ENCODE measurements around the gene CRLF1.

Gene CRLF1

GRCh38 chr19:18590273-18591272 lies 16.0 kb downstream of the CRLF1 start:
- peak; percentile 93 for DNase-seq

- peak; percentile 66 for DNase-seq
Measured at GRCh38 chr19:18589380-18590272, 17.0 kb downstream of the CRLF1 start.

DNA sequence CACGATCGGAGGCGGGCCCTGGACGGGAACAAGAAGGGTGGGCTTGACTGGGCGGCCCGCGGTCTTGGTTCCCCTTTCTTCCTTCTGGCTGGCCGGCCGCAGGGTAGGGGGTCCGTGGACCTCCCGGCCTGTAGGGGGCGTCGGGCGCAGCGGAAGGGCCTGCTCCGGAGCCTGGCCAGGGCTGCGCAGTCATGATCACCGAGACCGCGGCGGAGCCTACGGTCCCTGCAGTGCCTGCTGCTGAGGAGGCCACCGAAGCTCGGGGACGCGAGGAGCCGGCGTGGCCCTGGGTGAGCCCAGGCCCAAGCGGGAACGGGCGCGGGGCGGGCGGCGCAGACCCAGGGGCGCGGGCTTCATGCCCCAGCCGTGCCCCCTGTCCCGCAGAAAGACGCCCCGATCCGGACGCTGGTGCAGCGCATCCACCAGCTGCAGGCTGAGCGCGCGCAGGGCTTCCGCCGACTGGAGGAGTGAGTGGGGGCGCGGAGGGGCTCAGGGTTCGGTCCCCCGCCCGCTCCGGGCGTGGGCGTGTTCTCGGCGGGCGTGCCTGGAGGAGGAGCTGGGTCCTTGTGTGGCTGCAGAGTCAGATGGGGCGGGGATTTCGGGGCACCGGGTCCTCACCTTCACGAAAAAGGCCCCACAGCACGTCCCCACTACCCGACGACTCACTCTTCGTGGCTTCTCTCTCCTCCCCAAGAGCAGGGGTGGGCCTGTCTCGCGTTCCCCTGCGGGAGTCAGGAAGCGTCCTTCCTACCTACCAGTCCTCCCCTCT lies 17.8 kb downstream of the CRLF1 start, which contains the start of gene REX1BD:
TSS of gene REX1BD (plus strand) at position 188 of the 769 bp plus-strand sequence. CDS start at position 192, 4 bp downstream.
- peak; percentile 67 for DNase-seq

GRCh38 chr19:18587962-18588610 lies 18.5 kb downstream of the CRLF1 start:
- no peak for DNase-seq

- peak; percentile 54 for DNase-seq
Measured at GRCh38 chr19:18587561-18587960, 19.0 kb downstream of the CRLF1 start.

- no peak for DNase-seq
Measured at GRCh38 chr19:18586306-18586705, 20.3 kb downstream of the CRLF1 start.

GRCh38 chr19:18580311-18580710 lies 26.3 kb downstream of the CRLF1 start:
- DNase-seq = no peak

- DNase-seq = no peak
Measured at GRCh38 chr19:18577365-18577914, 29.2 kb downstream of the CRLF1 start.

DNA sequence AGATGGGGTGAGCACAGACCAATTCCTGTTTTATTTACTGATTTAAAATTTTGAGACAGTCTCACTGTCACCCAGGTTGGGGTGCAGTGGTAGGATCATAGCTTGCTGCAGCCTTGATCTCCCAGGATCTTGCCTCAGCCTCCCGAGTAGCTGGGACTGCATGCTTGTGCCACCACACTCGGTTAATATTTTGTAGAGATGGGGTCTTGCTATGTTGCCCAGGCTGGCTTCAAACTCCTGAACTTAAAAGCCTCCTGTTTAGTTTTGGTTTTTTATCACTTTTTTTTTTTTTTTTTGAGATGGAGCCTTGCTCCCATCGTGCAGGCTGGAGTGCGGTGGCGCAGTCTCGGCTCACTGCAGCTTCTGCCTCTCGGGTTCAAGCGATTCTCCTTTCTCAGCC lies 30.2 kb downstream of the CRLF1 start:
- DNase-seq = no peak

DNA sequence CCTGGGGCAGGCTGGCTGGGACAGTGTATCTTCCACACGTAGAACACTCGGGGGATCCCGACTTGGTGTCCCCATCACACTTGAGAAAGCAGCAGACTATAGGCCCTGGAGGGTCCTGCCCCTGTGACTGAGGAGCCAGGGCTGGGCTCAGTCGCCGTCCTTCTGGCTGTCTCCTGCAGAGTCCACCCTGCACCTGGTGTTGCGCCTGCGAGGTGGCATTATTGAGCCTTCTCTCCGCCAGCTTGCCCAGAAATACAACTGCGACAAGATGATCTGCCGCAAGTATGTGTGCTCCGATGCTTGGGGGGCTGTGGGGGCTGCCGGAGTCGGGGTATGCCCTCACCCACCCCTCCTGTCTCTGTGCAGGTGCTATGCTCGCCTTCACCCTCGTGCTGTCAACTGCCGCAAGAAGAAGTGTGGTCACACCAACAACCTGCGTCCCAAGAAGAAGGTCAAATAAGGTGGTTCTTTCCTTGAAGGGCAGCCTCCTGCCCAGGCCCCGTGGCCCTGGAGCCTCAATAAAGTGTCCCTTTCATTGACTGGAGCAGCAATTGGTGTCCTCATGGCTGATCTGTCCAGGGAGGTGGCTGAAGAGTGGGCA lies 31.8 kb downstream of the CRLF1 start:
- no peak for DNase-seq

DNA sequence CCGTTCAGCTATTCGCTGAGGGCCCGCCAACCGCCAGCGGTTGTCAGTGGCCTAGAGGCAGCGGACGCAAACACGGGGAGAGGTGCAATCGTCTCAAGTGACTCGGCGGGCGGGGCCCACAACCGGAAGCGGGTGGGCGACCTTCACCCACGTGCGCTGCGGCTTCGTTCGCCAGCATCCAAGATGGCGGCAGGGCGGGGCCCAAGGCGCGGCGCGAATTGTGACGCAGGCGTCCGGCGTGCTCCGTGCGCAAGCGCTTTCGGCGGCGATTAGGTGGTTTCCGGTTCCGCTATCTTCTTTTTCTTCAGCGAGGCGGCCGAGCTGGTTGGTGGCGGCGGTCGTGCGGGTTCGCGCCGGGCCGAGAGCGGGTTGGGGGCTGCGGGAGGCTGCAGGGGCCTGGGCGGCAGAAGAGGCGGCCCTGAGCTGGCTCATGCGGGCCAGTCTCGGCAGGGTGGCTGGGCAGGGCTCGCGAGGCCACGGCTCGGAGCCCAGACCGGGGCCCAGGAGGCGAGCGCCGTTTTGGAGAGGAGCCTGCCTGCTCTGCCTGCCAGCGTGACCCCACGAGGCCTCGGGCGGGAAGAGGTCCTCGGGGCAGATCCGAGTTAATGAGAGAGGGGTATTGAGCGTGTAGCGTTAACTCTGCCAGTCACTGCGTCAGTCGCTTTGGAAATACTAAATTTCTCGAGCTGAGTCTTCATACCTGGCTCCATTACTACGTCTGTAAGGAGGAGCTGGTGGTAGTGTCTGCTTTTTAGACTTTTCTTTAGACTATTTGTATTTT lies 34.8 kb downstream of the CRLF1 start, which contains the start of gene UBA52:
TSS of gene UBA52 (plus strand) at position 294 of the 781 bp plus-strand sequence. CDS start 1,444 bp downstream, outside the sequence.
- DNase-seq = peak; percentile 97

DNA sequence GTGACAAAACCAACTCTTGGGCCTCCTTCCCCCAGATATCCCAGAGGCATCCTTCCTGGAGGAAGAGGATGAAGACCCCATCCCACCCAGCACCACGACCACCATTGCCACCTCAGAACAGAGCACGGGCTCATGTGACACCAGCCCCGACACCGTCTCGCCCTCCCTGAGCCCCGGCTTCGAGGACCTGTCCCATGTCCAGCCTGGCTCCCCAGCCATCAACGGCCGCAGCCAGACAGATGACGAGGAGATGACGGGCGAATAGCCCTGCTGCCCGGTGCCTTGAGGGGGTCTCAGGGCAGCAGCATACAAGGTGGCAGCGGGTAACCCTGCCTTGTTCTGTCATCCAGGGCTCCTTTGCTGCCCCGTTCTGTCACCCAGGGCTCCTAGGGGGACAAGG lies 38.2 kb downstream of the CRLF1 start:
- DNase-seq = no peak

DNA sequence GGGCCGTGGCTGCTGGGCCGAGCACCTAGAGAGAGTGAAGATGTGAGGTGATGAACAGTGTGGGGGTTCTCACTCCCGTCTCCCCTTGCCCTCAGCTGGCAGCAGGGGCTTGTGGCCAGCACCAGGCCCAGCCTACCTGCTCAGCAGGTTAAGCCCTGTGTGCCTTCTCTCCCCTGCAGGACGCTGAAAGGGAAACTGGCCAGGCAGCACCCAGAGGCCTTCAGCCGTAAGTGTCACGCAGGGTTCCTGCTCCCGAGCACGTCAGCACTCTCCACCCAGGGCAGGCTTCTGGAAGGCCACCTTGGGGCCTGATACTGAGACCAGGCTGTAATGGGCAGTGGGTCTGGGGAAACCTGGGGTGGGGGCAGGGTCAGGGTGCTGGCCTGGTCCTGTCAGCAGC lies 39.6 kb downstream of the CRLF1 start:
- no peak for DNase-seq

DNA sequence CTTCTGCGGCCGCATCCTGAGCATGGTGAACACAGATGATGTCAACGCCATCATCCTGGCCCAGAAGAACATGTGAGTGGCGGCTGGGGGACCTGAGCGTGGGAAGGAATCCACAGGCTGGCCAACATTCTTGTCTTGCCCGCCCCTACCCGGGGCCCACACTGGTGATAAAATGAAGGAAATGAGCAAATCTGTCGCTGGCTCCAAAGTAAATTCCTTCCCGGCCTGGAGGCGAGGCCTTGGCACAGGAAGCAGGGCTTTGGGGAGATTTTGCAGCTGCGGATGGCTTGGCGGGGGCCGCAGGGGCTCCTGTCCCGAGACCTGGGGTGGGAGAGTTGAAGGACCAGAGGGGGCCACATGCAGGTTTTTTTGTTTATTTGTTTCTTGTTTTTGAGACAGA lies 44.5 kb downstream of the CRLF1 start:
- no peak for DNase-seq

- no peak for DNase-seq
Measured at GRCh38 chr19:18559685-18560084, 46.9 kb downstream of the CRLF1 start.

DNA sequence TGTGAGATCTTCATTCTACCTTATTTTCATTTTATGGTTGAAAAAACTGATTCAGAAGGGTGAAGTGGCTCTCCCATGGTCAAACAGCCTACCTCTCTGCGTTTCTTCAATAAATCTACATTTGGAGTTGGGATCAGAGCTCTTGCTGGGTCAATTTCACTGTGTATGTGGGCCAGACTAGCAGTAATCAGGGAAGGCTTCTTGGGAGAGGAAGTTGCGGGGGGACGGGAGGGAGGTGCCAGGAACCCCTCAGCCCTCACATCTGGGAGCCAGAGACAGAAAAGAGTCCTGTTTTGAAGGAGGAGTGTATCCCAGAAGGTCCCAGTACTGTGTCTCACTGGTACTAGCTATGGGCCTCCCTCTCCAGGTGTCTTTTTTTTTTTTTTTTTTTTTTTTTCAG lies 48.0 kb downstream of the CRLF1 start:
- DNase-seq = no peak

DNA sequence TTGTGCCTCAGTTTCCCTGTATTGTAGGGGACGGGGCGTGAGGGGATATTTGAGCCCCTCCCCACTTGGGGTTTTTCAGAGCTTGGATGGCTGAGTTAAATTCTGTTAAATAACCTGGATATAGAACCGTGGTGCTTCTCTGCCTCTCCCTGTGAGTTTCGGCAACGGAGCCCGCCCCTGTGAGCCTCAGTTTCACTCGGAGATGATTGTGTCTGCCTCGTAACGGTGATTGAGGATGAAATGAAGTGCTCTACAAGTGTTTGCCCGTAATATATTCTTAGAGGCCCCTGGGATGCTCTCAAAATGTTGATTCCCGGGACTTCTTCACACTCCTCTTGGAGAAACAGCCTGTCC lies 48.4 kb downstream of the CRLF1 start:
- no peak for DNase-seq

DNA sequence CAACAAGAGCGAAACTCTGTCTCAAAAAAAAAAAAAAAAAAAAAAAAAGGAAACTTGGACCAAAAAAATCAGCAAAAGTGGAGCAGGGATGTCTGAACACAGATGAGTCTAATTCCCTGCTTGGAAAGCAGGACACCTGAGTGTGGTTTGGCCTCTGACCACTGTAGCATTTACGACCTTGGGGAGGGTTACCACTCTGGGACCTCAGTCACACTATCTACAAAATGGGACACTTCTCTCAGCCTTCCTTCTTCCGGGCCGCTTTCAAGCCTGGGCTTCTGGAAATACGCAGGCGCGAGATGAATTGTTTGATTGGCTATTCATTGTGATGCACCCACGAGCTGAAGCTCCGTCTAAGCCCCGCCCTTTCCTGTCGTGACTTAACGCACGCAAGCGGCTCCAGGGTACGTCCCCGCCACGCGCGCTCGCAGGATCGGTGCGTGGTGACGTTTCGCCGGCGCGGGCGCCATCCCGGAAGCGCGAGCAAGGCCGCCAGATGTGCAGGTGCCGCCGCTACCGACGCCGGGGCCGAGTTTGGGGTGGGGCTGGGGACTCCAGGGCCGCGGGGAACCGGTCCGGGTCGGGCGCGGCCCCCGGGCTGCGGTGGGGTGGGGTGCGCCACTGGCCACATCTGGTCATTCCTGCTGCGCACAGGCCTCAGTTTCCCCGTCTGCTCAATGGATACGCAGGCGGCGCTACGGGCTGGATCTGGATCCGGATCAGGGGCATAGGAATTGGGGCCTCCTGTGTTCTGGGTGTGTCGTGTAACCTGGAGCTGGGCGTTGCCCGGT lies 49.0 kb downstream of the CRLF1 start, which contains the start of gene KXD1:
TSS of gene KXD1 (plus strand) at position 460 of the 791 bp plus-strand sequence. CDS start 4,187 bp downstream, outside the sequence.
- DNase-seq = peak; percentile 99

DNA sequence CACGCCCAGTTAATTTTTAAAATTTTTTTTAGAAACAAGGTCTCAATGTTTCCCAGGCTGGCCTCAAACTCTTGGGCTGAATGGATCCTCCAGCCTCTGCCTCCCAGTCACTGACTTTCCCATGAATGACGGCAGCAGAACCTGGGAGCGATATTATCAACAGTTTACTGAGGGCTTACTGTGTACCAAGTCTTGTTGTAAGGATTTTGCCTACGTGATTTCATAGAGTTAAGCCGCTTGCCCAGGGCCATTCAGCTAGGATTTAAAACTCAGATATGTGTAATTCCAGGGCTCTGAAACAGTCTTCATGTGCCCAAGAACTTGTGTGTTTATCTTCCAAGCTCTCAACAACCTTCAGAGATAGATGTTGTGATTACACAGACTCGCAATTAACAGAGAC lies 55.0 kb downstream of the CRLF1 start:
- DNase-seq = no peak
